ENCODE results near the gene PNLDC1.
"Not testable (repeated sequence)": the region's sequence is repeated elsewhere in the genome, so short reads cannot be mapped to it uniquely, and the experiment has no call there.

Gene PNLDC1

DNA sequence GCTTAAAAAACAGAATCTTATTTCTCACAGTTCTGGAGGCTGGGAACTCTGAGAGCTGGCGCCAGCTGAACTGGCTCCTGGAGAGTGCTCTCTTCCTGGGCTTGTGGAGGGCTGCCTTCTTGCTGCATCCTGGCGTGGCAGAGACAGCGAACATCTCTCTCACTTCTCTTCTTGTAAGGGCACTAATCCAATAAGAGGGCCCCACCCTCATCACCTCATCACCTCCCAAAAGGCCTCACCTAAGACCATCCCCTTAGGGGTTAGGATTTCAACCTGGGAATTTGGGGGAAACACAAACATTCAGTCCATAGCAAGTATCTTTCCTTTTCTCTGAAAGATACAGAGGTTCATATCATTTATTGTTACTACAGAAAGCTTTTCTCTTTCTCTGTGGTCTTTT lies 23.9 kb downstream of the PNLDC1 start:
- H3K4me3 ChIP-seq (ENCODE audit: low read depth, low read length), result no peak overlapping the region
- TF ChIP-seq CTCF (IDR thresholded peaks at IDR 0.05; ENCODE audit: low read depth, low read length), result no peak

- H3K4me3 ChIP-seq (ENCODE audit: low read depth, low read length), result not testable (repeated sequence)
Measured at GRCh38 chr6:159824690-159825089, 24.6 kb downstream of the PNLDC1 start.

GRCh38 chr6:159826004-159826403 lies 25.9 kb downstream of the PNLDC1 start:
- no peak for TF ChIP-seq CTCF (IDR thresholded peaks at IDR 0.05; ENCODE audit: low read depth, low read length)

GRCh38 chr6:159826968-159827647 lies 27.0 kb downstream of the PNLDC1 start:
- no peak overlapping the region for H3K4me3 ChIP-seq (ENCODE audit: low read depth, low read length)
- no peak for TF ChIP-seq CTCF (IDR thresholded peaks at IDR 0.05; ENCODE audit: low read depth, low read length)

More at GRCh38 chr6:159826004-159826403, 25.9 kb downstream of the PNLDC1 start:
- H3K4me3 ChIP-seq (ENCODE audit: low read depth, low read length), result no peak overlapping the region

DNA sequence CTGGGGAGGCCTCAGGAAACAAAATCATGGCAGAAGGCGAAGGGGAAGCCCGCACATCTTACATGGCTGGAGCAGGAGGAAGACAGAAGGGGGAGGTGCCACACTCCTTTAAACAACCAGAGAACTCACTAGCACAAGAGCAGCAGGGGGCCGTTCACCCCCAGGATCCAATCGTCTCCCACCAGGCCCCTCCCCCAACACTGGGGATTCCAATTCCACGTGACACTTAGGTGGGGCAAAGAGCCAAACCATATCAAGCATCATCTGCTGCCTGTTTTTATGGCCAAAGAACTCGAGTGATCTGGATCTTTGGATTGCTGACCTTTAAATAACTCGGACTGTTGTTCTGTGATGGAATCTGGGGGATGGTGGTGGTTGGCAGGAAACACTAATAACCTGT lies 28.0 kb downstream of the PNLDC1 start:
- TF ChIP-seq CTCF (IDR thresholded peaks at IDR 0.05; ENCODE audit: low read depth, low read length), result no peak
- no peak overlapping the region for H3K4me3 ChIP-seq (ENCODE audit: low read depth, low read length)

DNA sequence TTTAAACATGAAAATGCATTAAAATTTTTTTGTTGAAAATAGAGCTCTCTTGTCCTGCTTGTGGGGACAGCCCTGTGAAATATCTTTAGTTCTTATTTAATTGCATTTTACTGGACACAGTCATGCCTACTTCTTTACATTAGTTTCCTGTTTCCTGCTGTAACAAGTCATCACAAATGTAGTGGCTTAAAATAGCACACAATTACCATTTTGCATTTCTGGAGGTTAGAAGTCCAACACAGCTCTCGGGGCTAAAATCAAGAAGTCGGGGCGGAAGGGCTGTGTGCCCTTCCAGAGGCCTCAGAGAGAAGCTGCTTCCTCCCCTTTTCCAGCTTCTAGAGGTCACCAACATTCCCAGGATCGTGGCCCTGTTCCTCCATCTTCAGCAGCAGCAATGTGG lies 29.4 kb downstream of the PNLDC1 start:
- no peak for TF ChIP-seq CTCF (IDR thresholded peaks at IDR 0.05; ENCODE audit: low read depth, low read length)
- H3K4me3 ChIP-seq (ENCODE audit: low read depth, low read length), result no peak overlapping the region

DNA sequence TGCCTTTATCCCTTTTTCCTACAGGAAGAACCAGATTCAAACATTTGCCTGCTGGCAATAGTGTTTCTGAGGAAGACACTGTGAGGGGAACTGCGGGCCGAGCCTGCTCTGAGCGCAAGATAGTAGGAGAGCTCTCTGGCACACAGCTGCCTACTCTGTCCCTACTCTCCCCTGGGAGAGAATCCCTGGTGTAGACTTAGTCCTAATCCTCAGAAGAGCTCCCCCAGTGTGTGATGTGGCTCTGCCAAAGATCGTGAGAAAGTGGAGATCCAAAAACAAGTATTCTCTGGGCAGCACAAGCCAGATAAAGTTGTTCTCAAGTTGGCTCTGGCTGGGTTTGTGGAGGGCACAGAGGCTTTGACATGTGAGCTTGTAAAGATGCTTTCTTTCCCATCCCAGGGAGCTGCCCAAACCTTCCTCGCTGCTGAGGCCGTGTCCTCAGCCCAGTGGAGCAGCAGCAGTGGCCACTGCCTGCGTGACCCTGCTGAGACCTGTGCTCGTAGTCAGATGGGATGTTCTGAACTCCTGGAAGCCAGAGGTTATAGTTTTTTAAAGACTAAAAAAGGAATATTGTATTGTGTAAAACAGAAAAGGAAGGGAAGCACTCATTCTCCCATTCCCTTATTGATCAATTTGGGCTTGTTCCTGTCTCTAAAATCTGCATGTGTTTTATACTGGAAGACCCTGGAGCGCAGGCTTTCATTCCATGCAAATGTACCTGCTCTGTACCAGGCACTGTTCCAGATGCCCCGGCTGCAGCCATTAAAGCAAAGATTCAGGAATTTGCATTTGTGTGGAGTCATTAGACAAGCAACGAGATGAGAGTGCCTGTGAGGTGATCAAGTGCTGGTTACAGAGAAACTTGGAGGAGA lies 30.7 kb downstream of the PNLDC1 start:
- TF ChIP-seq CTCF (IDR thresholded peaks at IDR 0.05; ENCODE audit: low read depth, low read length), result no peak

More for the DNA sequence above, 30.7 kb downstream of the PNLDC1 start:
- no peak overlapping the region for H3K4me3 ChIP-seq (ENCODE audit: low read depth, low read length)

All from WI38 (cell line).